Skeletal muscle satellite cell (primary cell): ENCODE results near the gene ZBTB20.

Experiments used
- H3K27me3 ChIP-seq: 2 replicates; pipeline ENCODE4 v1.7.0; 2013; ENCODE audit warnings: low read length; ENCODE audit not compliant: control insufficient read depth, insufficient read depth
- H3K36me3 ChIP-seq: 2 replicates; pipeline ENCODE4 v1.7.0; 2013; ENCODE audit warnings: mild to moderate bottlenecking, control low read depth, low read length; ENCODE audit not compliant: insufficient read depth
- H3K4me1 ChIP-seq: 2 replicates; pipeline ENCODE4 v1.7.0; 2013; ENCODE audit warnings: low read length; ENCODE audit not compliant: control insufficient read depth, insufficient read depth
- H3K4me2 ChIP-seq: 2 replicates; pipeline ENCODE4 v1.7.0; 2013; ENCODE audit warnings: mild to moderate bottlenecking, low read length
- H3K4me3 ChIP-seq: 2 replicates; pipeline ENCODE4 v1.7.0; 2013; ENCODE audit warnings: low read length
- H3K9ac ChIP-seq: 2 replicates; pipeline ENCODE4 v1.7.0; 2013; ENCODE audit warnings: mild to moderate bottlenecking, low read depth, low read length, moderate library complexity
- H3K9me3 ChIP-seq: replicated peaks from 2 replicates; pipeline ENCODE4 v1.7.0; 2013; ENCODE audit warnings: mild to moderate bottlenecking, control low read depth, low read length

ZBTB20 gene

DNA sequence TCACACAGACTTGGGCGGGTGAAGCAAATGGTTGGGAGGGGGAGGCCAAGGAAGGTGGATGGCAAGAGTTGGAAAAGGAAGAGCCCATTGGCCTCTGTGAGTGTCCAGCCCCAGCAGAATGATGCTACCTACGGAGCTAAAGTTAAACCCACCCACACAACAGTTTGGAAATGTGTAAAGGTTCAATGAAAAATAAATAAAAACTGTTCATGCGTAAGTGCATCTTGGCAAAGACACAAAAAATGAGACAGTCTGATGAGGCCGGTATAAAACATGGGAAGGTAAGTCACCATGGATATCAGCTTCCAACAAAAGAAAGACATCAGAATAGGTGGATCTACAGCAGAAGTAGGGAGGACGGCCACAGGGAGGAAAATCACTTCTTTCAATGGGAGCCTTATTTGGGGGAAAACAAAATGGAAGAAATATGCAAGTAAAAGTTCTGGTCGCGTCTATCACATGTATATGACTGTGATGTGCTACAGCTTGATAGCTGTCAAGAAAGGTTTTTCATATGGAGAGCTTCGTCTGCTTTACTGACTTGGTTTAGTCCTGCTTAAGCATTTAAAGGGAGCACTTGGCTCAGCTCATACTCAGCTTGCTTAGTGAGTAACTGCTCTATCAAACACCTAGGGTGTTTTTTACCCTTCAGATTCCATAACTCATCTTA, 770.4 kb downstream of the ZBTB20 start:
- H3K4me2 ChIP-seq: no peak overlapping the region
- peaks cover 5% of the 10 kb centered on the region for H3K36me3 ChIP-seq
- no peaks in the 10 kb centered on the region for H3K9me3 ChIP-seq

DNA sequence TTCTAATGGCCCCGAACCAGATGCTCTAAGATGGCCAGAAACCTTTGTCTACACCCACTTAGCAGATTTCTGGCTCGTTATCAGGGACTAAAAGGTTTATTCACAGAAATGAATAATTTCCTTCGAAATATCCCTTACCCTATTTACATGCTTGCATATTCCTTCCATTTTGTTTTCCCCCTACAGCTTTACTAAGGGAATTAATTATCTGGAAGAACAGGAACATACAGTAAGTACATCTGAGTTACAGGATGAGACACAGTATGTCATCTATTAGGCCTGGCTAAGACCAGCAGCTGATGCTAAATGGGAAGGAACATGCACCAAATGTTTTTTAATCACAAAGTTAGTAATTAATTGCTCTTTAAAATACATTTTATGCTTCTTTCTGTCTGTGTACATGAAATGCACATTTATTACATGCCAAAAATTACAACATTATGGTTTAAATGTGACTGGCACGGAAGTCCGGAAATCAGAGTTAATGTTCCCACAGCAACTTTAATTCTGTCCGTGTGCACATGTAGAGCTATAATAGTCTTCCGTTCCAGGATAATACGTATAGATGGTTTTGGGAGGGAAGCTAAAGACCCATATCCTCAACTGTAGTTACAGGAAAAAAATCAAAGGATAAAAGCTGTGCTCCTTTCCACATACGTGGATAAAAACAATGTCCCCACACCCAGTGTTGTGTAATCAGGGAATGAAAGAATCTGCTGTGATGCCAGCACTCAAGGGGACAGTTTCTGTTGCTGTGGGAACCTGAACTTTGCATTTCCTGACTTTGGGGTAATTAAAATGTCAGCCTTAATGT, 771.3 kb downstream of the ZBTB20 start:
- Histone ChIP-seq H3K4me3 (no peak overlapping the region), H3K4me2 (no peak overlapping the region), H3K9ac (no peak overlapping the region), H3K27me3 (no peaks in the 10 kb centered on the region), H3K9me3 (no peaks in the 10 kb centered on the region), H3K4me1 (peaks cover 24% of the 10 kb centered on the region), H3K36me3 (peaks cover 5% of the 10 kb centered on the region)

More for the DNA sequence above, 770.4 kb downstream of the ZBTB20 start:
- Histone ChIP-seq H3K4me1 (peaks cover 26% of the 10 kb centered on the region), H3K9ac (no peak overlapping the region), H3K27me3 (no peaks in the 10 kb centered on the region), H3K4me3 (no peak overlapping the region)

DNA sequence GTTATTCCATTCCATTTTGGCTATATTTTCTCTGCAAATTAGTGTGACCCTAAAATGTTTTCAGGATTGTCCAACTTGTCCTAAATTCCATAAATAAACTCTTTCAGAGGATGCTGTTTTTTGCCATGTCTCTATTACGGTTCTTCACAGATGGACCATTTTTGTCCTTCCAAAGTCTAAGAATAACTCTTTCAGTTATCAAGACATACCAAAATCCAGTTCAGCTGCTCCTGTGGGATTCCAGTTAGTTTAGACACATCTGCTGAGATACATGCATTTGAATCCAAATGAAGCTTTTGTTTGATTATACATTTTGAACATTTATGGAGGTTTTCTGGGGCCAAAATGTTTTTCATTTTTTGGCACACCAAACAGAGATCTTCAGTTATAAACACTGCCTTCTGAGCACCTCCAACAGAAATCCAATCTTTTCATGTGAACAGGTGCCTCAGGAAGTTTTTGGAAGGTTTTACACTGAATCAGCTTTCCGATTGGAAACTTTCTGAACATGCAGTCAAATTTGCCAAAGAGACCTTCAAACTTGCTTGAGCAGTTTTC, 772.6 kb downstream of the ZBTB20 start:
- Histone ChIP-seq H3K36me3 (peaks cover 5% of the 10 kb centered on the region), H3K9me3 (no peaks in the 10 kb centered on the region), H3K27me3 (no peaks in the 10 kb centered on the region), H3K4me3 (no peak overlapping the region), H3K4me2 (no peak overlapping the region), H3K4me1 (peaks cover 13% of the 10 kb centered on the region), H3K9ac (no peak overlapping the region)

DNA sequence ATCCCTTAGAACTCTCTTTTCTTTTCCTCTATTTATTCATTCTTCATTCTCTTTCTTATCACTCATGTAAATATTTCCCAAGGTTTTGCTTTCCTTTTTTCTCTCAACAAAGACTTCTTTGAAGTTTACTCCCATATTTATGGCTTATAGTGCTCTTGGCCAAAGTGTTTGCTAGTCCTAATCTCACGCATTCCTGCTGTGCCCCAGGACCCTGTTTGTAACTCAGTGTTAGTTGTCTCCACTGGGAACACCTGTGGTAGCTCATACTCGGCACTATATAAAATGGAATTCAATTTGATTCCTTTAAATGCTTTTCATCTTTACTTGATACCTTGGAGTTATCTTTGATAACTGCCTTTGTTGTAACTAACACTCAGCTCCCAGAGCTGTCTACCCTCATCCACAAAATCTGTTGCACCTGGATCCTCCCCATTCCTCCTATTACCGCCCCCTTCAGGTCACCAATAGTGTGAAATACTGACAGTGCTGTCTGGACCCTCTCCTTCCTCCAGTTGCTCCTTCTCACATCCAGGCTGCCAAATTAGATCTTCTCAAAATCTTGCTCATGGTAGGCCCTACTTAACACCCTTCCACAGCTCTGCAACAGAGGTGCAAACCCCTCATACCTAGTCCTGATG, 776.4 kb downstream of the ZBTB20 start:
- no peaks in the 10 kb centered on the region for H3K27me3 ChIP-seq
- H3K4me2 ChIP-seq: no peak overlapping the region
- H3K4me3 ChIP-seq: no peak overlapping the region
- no peaks in the 10 kb centered on the region for H3K36me3 ChIP-seq
- H3K9me3 ChIP-seq: no peaks in the 10 kb centered on the region
- H3K9ac ChIP-seq: no peak overlapping the region
- H3K4me1 ChIP-seq: peaks cover 1% of the 10 kb centered on the region

DNA sequence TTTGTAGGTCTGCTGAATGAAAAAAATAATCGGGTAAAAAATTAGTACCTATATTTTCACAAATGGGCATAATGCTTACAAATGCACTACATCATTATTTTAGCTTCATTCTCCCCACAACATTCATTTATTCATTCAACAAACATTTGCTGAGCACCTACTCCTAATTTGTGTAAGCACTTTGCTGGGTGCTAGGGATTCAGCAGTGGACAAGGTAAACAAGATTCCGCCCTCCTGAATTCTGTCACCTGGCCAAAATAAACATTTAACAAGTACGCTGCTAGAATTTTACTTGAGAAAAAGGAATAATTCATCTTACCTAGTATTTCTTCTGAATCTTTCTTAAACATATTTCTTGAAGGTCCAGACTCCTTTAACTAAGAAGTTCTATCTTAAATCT, 781.2 kb downstream of the ZBTB20 start:
- no peak overlapping the region for H3K4me2 ChIP-seq

DNA sequence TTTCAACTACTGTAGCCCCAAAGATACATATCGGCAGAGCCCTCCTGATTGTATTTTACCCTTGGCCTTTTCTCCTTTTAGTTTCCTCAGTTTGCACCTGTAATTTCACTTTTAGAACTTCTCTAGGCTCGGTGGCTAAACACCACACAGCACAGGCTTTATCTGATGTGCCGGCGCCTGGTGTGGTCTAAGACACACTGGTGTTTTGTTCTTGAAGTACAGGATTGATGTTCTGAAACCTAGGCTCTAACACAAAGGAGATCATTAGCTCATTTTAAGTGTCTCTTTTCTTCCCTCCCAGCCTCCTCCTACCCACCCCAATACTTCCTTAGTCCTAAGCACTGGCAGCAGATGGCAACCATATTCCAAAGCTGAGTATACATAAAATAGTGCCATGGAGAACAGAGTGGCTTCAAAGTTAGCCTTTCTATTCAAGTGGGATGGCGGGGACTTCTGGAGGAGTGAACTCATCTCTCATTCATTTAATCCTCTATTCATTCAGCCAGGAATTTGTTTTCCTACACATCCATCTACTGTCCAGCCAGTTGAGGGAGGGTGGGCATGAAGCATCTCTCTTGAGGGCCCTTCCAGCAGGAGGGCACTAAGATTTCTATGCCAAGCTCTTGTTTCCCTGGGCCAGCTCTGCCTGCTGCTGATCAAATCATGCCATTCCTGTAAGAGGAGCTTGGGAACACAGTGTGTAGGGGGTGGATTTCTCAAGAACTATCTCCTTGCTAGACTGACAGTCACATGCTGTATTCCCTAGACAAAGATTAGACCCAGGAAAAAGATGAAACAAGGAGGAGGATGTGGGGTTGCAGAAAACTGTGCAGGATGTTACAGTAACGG, 782.1 kb downstream of the ZBTB20 start:
- peaks cover 10% of the 10 kb centered on the region for H3K4me1 ChIP-seq
- no peaks in the 10 kb centered on the region for H3K36me3 ChIP-seq
- H3K4me2 ChIP-seq: no peak overlapping the region
- no peak overlapping the region for H3K9ac ChIP-seq
- no peaks in the 10 kb centered on the region for H3K27me3 ChIP-seq
- H3K9me3 ChIP-seq: no peaks in the 10 kb centered on the region
- H3K4me3 ChIP-seq: no peak overlapping the region

More for the DNA sequence above, 781.2 kb downstream of the ZBTB20 start:
- Histone ChIP-seq H3K4me3 (no peak overlapping the region), H3K4me1 (peaks cover 10% of the 10 kb centered on the region), H3K9me3 (no peaks in the 10 kb centered on the region), H3K36me3 (no peaks in the 10 kb centered on the region), H3K27me3 (no peaks in the 10 kb centered on the region), H3K9ac (no peak overlapping the region)

DNA sequence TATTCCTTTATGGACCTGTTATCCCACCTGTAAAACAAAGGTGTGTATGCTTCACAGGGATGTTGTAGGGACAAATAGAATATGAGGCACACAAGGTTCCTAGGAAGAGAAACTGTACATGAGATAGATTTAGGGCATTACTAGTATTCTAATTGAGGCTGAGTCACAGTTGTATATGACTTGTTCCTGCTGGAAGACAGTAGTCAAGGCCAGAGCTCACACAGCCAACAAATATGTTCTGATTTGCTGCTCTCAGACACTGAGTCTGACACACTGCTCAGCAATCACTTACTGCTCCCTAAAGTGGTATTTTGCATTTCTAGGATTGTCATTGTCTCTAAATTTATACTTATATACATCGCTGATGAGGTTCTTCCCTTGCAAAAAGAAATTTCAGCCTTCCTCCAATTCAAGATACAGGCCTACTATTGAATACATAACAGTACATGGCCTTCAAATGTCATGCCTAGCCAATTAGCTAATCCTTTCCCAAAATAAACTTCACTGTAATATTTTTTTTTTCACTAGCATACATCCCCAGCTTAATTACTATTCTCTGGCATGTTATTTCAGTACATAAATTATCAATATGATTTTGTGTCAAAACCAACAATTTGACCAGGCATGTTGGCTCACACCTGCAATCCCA, 783.4 kb downstream of the ZBTB20 start:
- H3K4me3 ChIP-seq: no peak overlapping the region
- H3K9ac ChIP-seq: peak overlapping the region; percentile 5
- no peak overlapping the region for H3K4me2 ChIP-seq
- H3K9me3 ChIP-seq: no peaks in the 10 kb centered on the region
- H3K4me1 ChIP-seq: peaks cover 10% of the 10 kb centered on the region
- H3K36me3 ChIP-seq: no peaks in the 10 kb centered on the region
- no peaks in the 10 kb centered on the region for H3K27me3 ChIP-seq

DNA sequence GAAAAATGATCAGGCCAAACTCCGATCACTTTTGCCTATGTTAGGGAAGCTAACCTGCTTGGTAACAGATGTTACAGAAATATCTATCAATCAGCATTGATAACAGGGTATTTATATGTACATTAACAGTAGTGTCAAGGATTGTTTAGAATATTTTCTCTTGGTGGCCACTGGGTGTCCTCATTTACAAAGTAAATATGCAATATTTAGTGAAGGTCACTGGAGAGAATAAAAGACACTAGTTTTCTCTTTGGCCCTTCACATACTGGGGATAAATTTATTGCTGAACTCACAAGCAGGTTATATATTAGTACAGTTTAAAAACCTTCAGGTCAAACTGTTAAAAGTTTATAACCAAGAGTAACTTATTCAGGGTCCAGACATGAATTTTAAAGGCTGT, 784.3 kb downstream of the ZBTB20 start:
- no peaks in the 10 kb centered on the region for H3K27me3 ChIP-seq
- H3K9ac ChIP-seq: peak overlapping the region; percentile 5
- H3K9me3 ChIP-seq: no peaks in the 10 kb centered on the region
- H3K36me3 ChIP-seq: no peaks in the 10 kb centered on the region
- no peak overlapping the region for H3K4me2 ChIP-seq
- peaks cover 10% of the 10 kb centered on the region for H3K4me1 ChIP-seq
- H3K4me3 ChIP-seq: no peak overlapping the region

DNA sequence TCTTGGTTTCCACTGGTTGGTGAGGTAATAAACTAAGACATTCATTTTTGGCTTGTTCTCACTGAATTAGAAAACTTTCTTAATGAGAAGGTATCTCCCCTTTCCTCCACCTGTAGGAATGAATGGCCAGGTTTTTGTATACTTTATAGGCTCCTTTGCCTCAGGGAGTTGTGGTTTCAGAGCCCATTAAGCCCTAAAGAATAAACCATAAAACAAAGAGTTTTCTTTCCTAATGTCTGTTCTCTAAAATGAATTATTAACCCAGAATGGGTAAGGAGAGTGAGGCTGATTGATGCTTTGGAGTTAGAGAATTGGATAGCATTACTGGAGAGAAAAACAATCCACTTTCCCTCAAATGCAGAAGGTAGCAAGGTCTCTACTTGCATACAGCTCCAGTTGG, 785.7 kb downstream of the ZBTB20 start:
- H3K9me3 ChIP-seq: no peaks in the 10 kb centered on the region
- no peak overlapping the region for H3K4me3 ChIP-seq
- no peak overlapping the region for H3K4me2 ChIP-seq
- peaks cover 10% of the 10 kb centered on the region for H3K4me1 ChIP-seq
- H3K36me3 ChIP-seq: no peaks in the 10 kb centered on the region
- H3K27me3 ChIP-seq: no peaks in the 10 kb centered on the region
- no peak overlapping the region for H3K9ac ChIP-seq

DNA sequence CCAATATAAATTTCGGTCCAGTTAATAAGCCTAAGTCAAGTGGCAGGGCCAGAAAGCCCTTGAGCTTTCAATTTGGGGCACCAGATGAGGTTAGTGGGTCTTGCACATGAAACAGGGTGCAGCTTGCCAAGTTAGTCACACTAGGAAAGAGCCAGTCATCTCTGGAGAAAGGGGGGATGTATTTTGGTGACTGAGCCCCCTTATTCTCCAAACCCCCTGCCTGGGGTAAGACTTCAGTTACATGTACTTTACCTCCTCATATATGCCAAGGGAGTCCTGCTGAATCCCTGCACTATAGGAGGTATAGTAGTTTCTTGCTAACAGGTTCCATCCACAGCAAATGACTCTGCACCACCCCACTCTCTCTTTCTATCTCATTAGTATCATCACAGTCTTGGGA, 790.6 kb downstream of the ZBTB20 start:
- H3K4me1 ChIP-seq: no peaks in the 10 kb centered on the region

More for the DNA sequence above, 790.6 kb downstream of the ZBTB20 start:
- Histone ChIP-seq H3K4me2 (no peak overlapping the region), H3K9me3 (no peaks in the 10 kb centered on the region), H3K36me3 (no peaks in the 10 kb centered on the region), H3K9ac (no peak overlapping the region), H3K27me3 (no peaks in the 10 kb centered on the region), H3K4me3 (no peak overlapping the region)
